Left ventricle myocardium inferior (tissue), 1 donor: ENCODE measurements around the gene AOAH. TPM values are rescaled to one million over a fixed set of nuclear protein-coding genes. Genes with fewer than 3 reads are reported as not detected.

ENCODE experiments used
- DNase-seq: peaks from one replicate; pipeline ENCODE4 v3.0.0-alpha.2; 2020
- H3K27ac ChIP-seq: fragments of 200-600 bp; replicated peaks from 2 replicates; pipeline ENCODE4 v1.8.0; 2021
- H3K27me3 ChIP-seq: fragments of 200-600 bp; 2 replicates; pipeline ENCODE4 v1.8.0; 2021; ENCODE audit warnings: low read depth
- H3K36me3 ChIP-seq: fragments of 200-600 bp; 2 replicates; pipeline ENCODE4 v1.8.0; 2021
- H3K4me1 ChIP-seq: fragments of 200-600 bp; 2 replicates; pipeline ENCODE4 v1.8.0; 2021
- H3K4me3 ChIP-seq: fragments of 200-600 bp; 2 replicates; pipeline ENCODE4 v1.8.0; 2021; ENCODE audit warnings: mild to moderate bottlenecking, moderate library complexity
- H3K9me3 ChIP-seq: fragments of 200-600 bp; replicated peaks from 2 replicates; pipeline ENCODE4 v1.8.0; 2021
- CTCF ChIP-seq: fragments of 200-600 bp; IDR thresholded peaks from 2 replicates; pipeline ENCODE4 v1.8.0; 2021; ENCODE audit warnings: antibody characterized with exemption, mild to moderate bottlenecking, borderline replicate concordance
- intact Hi-C: fragments of 100-400 bp; cut with micrococcal nuclease; formaldehyde crosslinking; loops from one replicate; pipeline ENCODE4 v1.11.0; 2022
- total RNA-seq: library from RNA; stranded (reverse); fragmentation: NEBNext Ultra II Directional; extraction: Animal tissue kit (Norgen Biotek cat#: 25700); gene quantifications from one replicate; pipeline ENCODE4 v1.2.1, GENCODE V29; 2021
- donor health status: DM: no; HTN: yes; CAD: no; lungs with severe emphysema.

Gene AOAH
- total RNA-seq, 1 donor from 2014 or later = 1.9 TPM

GRCh38 chr7:36730046-36730445 is 5.8 kb upstream of the AOAH start:
- Histone ChIP-seq H3K4me3 (no peak overlapping the region), H3K9me3 (peaks cover 28% of the 10 kb centered on the region), H3K36me3 (no peaks in the 10 kb centered on the region), H3K27me3 (no peaks in the 10 kb centered on the region), H3K27ac (no peak overlapping the region), H3K4me1 (no peaks in the 10 kb centered on the region)
- intact Hi-C loops = no loop called here
- no peak for DNase-seq
- no peak for TF ChIP-seq CTCF

- TF ChIP-seq CTCF = no peak
- H3K27ac ChIP-seq = no peak overlapping the region
- intact Hi-C loops = no loop called here
- no peak overlapping the region for H3K4me3 ChIP-seq
- no peaks in the 10 kb centered on the region for H3K36me3 ChIP-seq
- H3K27me3 ChIP-seq = no peaks in the 10 kb centered on the region
- H3K9me3 ChIP-seq = peaks cover 28% of the 10 kb centered on the region
- no peak for DNase-seq
- H3K4me1 ChIP-seq = no peaks in the 10 kb centered on the region
Measured at GRCh38 chr7:36728143-36728542, 3.8 kb upstream of the AOAH start.

GRCh38 chr7:36726806-36727503 is 2.7 kb upstream of the AOAH start:
- no peaks in the 10 kb centered on the region for H3K36me3 ChIP-seq
- peaks cover 24% of the 10 kb centered on the region for H3K9me3 ChIP-seq
- intact Hi-C loops = no loop called here
- no peak overlapping the region for H3K27ac ChIP-seq
- DNase-seq = no peak
- H3K4me3 ChIP-seq = no peak overlapping the region
- TF ChIP-seq CTCF = no peak
- H3K4me1 ChIP-seq = no peaks in the 10 kb centered on the region
- no peaks in the 10 kb centered on the region for H3K27me3 ChIP-seq

GRCh38 chr7:36726311-36726710 is 2.0 kb upstream of the AOAH start:
- no peaks in the 10 kb centered on the region for H3K36me3 ChIP-seq
- TF ChIP-seq CTCF = no peak
- no peaks in the 10 kb centered on the region for H3K27me3 ChIP-seq
- H3K9me3 ChIP-seq = peaks cover 24% of the 10 kb centered on the region
- no peaks in the 10 kb centered on the region for H3K4me1 ChIP-seq
- DNase-seq = no peak
- no peak overlapping the region for H3K4me3 ChIP-seq
- no peak overlapping the region for H3K27ac ChIP-seq
- intact Hi-C loops = no loop called here

GRCh38 chr7:36724996-36725395 is 702 bp upstream of the AOAH start:
- intact Hi-C loops = no loop called here
- Histone ChIP-seq H3K9me3 (peaks cover 16% of the 10 kb centered on the region), H3K4me1 (no peaks in the 10 kb centered on the region), H3K4me3 (no peak overlapping the region), H3K27ac (peak overlapping the region; percentile 1), H3K36me3 (no peaks in the 10 kb centered on the region), H3K27me3 (no peaks in the 10 kb centered on the region)
- TF ChIP-seq CTCF = no peak
- no peak for DNase-seq
